SU-DHL-6 (cell line): ENCODE data around the gene ZNF175.

ENCODE experiments used
- CTCF ChIP-seq: fragments of 200-600 bp; sonication (generic); IDR thresholded peaks from one replicate; pipeline ENCODE4 v1.5.1; 2017; ENCODE audit warnings: antibody characterized with exemption, mild to moderate bottlenecking, low read length, moderate library complexity; ENCODE audit not compliant: insufficient read depth, poor library complexity, severe bottlenecking
- EZH2phosphoT487 ChIP-seq: fragments of 200-600 bp; sonication (generic), shearing (Covaris generic); conservative IDR thresholded peaks from 2 replicates; pipeline ENCODE4 v1.6.1; 2018; ENCODE audit warnings: mild to moderate bottlenecking, antibody characterized with exemption, low read length, moderate library complexity, mixed read lengths

- TF ChIP-seq CTCF (no peak), EZH2phosphoT487 (no peak)
These were observed 18.4 kb downstream of the ZNF175 start for GRCh38 chr19:51589511-51589910.
